Keratinocyte (primary cell): ENCODE measurements around the gene PSMC3. TPM values are rescaled to one million over a fixed set of nuclear protein-coding genes. Genes with fewer than 3 reads are reported as not detected.

ENCODE experiments used
- DNase-seq: peaks from one replicate; pipeline ENCODE4 v3.0.0-alpha.2; 2011; ENCODE audit warnings: low read depth, missing footprints, low spot score
- FAIRE-seq: peaks from 2 replicates; lab custom pipeline; 2011; peaks lifted over from hg19 to GRCh38; lab: Jason Lieb, UNC
- H2AFZ ChIP-seq: 2 replicates; pipeline ENCODE4 v1.6.0; 2012; ENCODE audit warnings: low read length, control low read depth, inconsistent platforms; ENCODE audit not compliant: control insufficient read depth
- H3K27ac ChIP-seq: 2 replicates; pipeline ENCODE4 v1.5.1; 2011; ENCODE audit warnings: low read length; ENCODE audit not compliant: control insufficient read depth, insufficient read depth
- H3K27me3 ChIP-seq: 3 replicates; pipeline ENCODE4 v1.6.0; 2011; ENCODE audit warnings: low read length; ENCODE audit not compliant: control insufficient read depth, insufficient read depth; ENCODE audit errors: extremely low read depth
- H3K36me3 ChIP-seq, 2 experiments: 2 replicates in 1 of 2; 3 replicates in 1 of 2; pipeline ENCODE4 v1.5.1; 2011; ENCODE audit warnings: low read length in 2 of 2, mild to moderate bottlenecking in 1 of 2; ENCODE audit not compliant: control insufficient read depth in 2 of 2, insufficient read depth in 2 of 2; ENCODE audit errors: extremely low read depth in 1 of 2
- H3K4me1 ChIP-seq: 3 replicates; pipeline ENCODE4 v1.5.1; 2011; ENCODE audit warnings: low read length; ENCODE audit not compliant: control insufficient read depth, insufficient read depth; ENCODE audit errors: extremely low read depth
- H3K4me2 ChIP-seq: 3 replicates; pipeline ENCODE4 v1.6.0; 2011; ENCODE audit warnings: low read depth, low read length; ENCODE audit not compliant: control insufficient read depth, insufficient read depth; ENCODE audit errors: extremely low read depth
- H3K4me3 ChIP-seq, 3 experiments: fragments of 200-600 bp in 1 of 3; sonication (generic) in 1 of 3; 2 replicates in 2 of 3; 3 replicates in 1 of 3; pipeline ENCODE4 v1.5.1; 2011 to 2016; ENCODE audit warnings: low read length in 3 of 3, mild to moderate bottlenecking in 3 of 3, control low read depth in 2 of 3, inconsistent platforms in 1 of 3, low read depth in 1 of 3, mixed read lengths in 1 of 3, mixed run types in 1 of 3, moderate library complexity in 1 of 3; ENCODE audit not compliant: control insufficient read depth in 2 of 3, insufficient read depth in 2 of 3; ENCODE audit errors: extremely low read depth in 1 of 3
- H3K79me2 ChIP-seq: 2 replicates; pipeline ENCODE4 v1.6.0; 2012; ENCODE audit warnings: low read length; ENCODE audit not compliant: control insufficient read depth, insufficient read depth
- H3K9ac ChIP-seq: 3 replicates; pipeline ENCODE4 v1.6.0; 2011; ENCODE audit warnings: low read length; ENCODE audit not compliant: control insufficient read depth, insufficient read depth; ENCODE audit errors: extremely low read depth
- H3K9me1 ChIP-seq: 3 replicates; pipeline ENCODE4 v1.6.0; 2011; ENCODE audit warnings: low read length; ENCODE audit not compliant: control insufficient read depth, insufficient read depth; ENCODE audit errors: extremely low read depth
- H3K9me3 ChIP-seq: 2 replicates; pipeline ENCODE4 v1.5.1; 2012; ENCODE audit warnings: low read depth, low read length; ENCODE audit not compliant: control insufficient read depth
- H4K20me1 ChIP-seq: 3 replicates; pipeline ENCODE4 v1.6.0; 2011; ENCODE audit warnings: low read length; ENCODE audit not compliant: control insufficient read depth, insufficient read depth; ENCODE audit errors: extremely low read depth
- EZH2 ChIP-seq: IDR thresholded peaks from one replicate; pipeline ENCODE4 v1.6.1; 2012; ENCODE audit warnings: inconsistent platforms, mild to moderate bottlenecking, low read length, moderate library complexity
- dilution Hi-C: fragments of 300-500 bp; cut with MboI; formaldehyde crosslinking; loops from one replicate; pipeline ENCODE4 v1.7.0; 2020; ENCODE audit warnings: low sequenced_read_pairs; ENCODE audit not compliant: extremely low pct_ligation_motif_present
- polyA plus RNA-seq, 5 experiments: library from polyadenylated mRNA; depleted of rRNA in 3 of 5; stranded (reverse) in 3 of 5; stranded (forward) in 1 of 5; unstranded in 1 of 5; fragments of >200 nt; gene quantifications; 1 replicate in 1 of 5; 2 replicates in 3 of 5; 3 replicates in 1 of 5; pipeline versions ENCODE4 v1.2.1 to v1.2.3, GENCODE V29; 2011 to 2012; ENCODE audit warnings: missing spikeins in 2 of 5, low read depth in 1 of 5, low replicate concordance in 1 of 5
- TF ChIP-seq, protein P1 (sequence below), 3 experiments: IDR thresholded peaks in 1 of 3; conservative IDR thresholded peaks in 1 of 3; optimal IDR thresholded peaks in 1 of 3; 2 replicates in 2 of 3; 3 replicates in 1 of 3; pipeline versions ENCODE3 to v1.5.1; 2011; ENCODE audit warnings: low read length in 3 of 3, mild to moderate bottlenecking in 3 of 3, moderate library complexity in 2 of 3, control low read depth in 1 of 3, inconsistent platforms in 1 of 3; ENCODE audit not compliant: insufficient read depth in 2 of 3; ENCODE audit errors: extremely low read depth in 1 of 3

The PSMC3 gene
- polyA plus RNA-seq, 1 donor (not counting 4 experiments of a cell fraction or from before 2014, with no cell fraction given) = 172 TPM

DNA sequence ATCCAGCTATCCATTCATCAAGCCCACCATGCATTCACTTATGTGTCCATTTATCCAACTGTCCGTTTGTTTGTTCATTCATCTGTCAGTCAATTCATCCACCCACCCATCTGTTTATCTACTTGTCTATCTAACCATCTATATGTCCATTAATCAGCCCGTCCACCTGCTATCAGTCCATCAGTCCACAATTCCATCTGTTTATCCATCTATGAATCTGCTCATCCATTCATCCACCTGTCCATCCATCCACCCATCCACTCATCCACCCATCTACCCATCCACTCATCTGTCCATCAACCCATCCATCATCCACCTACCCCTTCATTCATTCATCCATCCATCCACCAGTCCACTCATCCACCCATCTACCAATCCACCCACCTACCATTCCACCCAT is 46.9 kb downstream of the PSMC3 start:
- no peaks in the 10 kb centered on the region for H3K27me3 ChIP-seq
- no peaks in the 10 kb centered on the region for H4K20me1 ChIP-seq
- no peak for DNase-seq
- H3K9me1 ChIP-seq = no peaks in the 10 kb centered on the region
- H3K9ac ChIP-seq = no peak overlapping the region
- H3K4me2 ChIP-seq = no peak overlapping the region
- H3K27ac ChIP-seq = no peak overlapping the region
- peaks cover 4% of the 10 kb centered on the region for H3K4me1 ChIP-seq
- H3K9me3 ChIP-seq = no peaks in the 10 kb centered on the region
- no peak overlapping the region for H3K4me3 ChIP-seq
- dilution Hi-C loops = no loop called here
- no peaks in the 10 kb centered on the region for H3K36me3 ChIP-seq
- H2AFZ ChIP-seq = no peak overlapping the region
- TF ChIP-seq, protein P1, sequence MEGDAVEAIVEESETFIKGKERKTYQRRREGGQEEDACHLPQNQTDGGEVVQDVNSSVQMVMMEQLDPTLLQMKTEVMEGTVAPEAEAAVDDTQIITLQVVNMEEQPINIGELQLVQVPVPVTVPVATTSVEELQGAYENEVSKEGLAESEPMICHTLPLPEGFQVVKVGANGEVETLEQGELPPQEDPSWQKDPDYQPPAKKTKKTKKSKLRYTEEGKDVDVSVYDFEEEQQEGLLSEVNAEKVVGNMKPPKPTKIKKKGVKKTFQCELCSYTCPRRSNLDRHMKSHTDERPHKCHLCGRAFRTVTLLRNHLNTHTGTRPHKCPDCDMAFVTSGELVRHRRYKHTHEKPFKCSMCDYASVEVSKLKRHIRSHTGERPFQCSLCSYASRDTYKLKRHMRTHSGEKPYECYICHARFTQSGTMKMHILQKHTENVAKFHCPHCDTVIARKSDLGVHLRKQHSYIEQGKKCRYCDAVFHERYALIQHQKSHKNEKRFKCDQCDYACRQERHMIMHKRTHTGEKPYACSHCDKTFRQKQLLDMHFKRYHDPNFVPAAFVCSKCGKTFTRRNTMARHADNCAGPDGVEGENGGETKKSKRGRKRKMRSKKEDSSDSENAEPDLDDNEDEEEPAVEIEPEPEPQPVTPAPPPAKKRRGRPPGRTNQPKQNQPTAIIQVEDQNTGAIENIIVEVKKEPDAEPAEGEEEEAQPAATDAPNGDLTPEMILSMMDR (optimal IDR thresholded peaks at IDR 0.05 in 1 of 3, IDR thresholded peaks at IDR 0.05 in 1 of 3, conservative IDR thresholded peaks at IDR 0.05 in 1 of 3; ENCODE audit: extremely low read depth in 1 of 3, insufficient read depth in 2 of 3, low read length in 3 of 3) = no peak
- no peak for TF ChIP-seq EZH2
- no peaks in the 10 kb centered on the region for H3K79me2 ChIP-seq
- FAIRE-seq = no peak

DNA sequence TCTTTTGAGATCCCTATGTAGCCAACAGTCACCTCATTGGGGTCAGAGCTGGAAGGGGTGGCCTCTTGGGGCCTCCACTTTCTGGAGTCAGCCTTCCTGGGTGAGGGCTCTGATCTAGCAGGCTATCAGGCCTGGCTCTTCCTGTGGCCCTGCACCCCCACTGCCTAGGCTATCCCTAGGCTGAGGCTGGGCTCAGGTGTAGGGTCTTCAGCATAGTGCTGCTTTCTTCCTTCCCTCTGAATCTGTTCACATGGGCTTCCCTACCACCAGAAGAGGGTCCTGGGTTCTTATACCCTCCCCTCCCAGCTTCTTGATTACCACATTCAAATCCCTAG is 47.4 kb downstream of the PSMC3 start:
- DNase-seq (no peak), FAIRE-seq (no peak)
- Histone ChIP-seq H3K9me1 (no peaks in the 10 kb centered on the region), H3K4me2 (no peak overlapping the region), H3K79me2 (no peaks in the 10 kb centered on the region), H2AFZ (no peak overlapping the region), H3K27ac (no peak overlapping the region), H3K9ac (no peak overlapping the region), H3K36me3 (no peaks in the 10 kb centered on the region), H3K9me3 (no peaks in the 10 kb centered on the region), H3K4me3 (no peak overlapping the region), H4K20me1 (no peaks in the 10 kb centered on the region), H3K27me3 (no peaks in the 10 kb centered on the region), H3K4me1 (peaks cover 6% of the 10 kb centered on the region)
- dilution Hi-C loops = no loop called here
- TF ChIP-seq, protein P1 (optimal IDR thresholded peaks at IDR 0.05 in 1 of 3, IDR thresholded peaks at IDR 0.05 in 1 of 3, conservative IDR thresholded peaks at IDR 0.05 in 1 of 3; ENCODE audit: extremely low read depth in 1 of 3, insufficient read depth in 2 of 3, low read length in 3 of 3) = no peak
- no peak for TF ChIP-seq EZH2
